Endothelial cell of umbilical vein (primary cell): ENCODE data around the gene ORM2. TPM values are rescaled to one million over a fixed set of nuclear protein-coding genes. Genes with fewer than 3 reads are reported as not detected.

Source experiments
- BruUV-seq: library from RNA; stranded (reverse); fragments of 400-500 nt; replicated peaks from 2 replicates; lab custom pipeline; 2021; lab: Mats Ljungman, UMichigan
- CTCF ChIA-PET: fragments of 300-600, 350-600 bp; sonication (Branson Sonifier 250); formaldehyde crosslinking; loops from one replicate; lab custom pipeline; 2021; ENCODE audit warnings: antibody characterized with exemption, inconsistent platforms; lab: Charles Lee
- POLR2A ChIA-PET: fragments of 300-600, 350-600 bp; sonication (Branson Sonifier 250); formaldehyde crosslinking; loops from one replicate; lab custom pipeline; 2021; ENCODE audit warnings: antibody characterized with exemption, inconsistent platforms; lab: Charles Lee
- DNase-seq: peaks from one replicate; pipeline ENCODE4 v3.0.0-alpha.2; 2011; ENCODE audit warnings: low read depth, low spot score
- FAIRE-seq: peaks from 2 replicates; lab custom pipeline; 2011; peaks lifted over from hg19 to GRCh38; lab: Jason Lieb, UNC
- H2AFZ ChIP-seq: 2 replicates; pipeline ENCODE4 v1.6.0; 2012; ENCODE audit warnings: low read depth, low read length, control low read depth, inconsistent platforms
- H3K27ac ChIP-seq: 2 replicates; pipeline ENCODE4 v1.5.1; 2011; ENCODE audit warnings: low read depth, mild to moderate bottlenecking, control low read depth, low read length, moderate library complexity; ENCODE audit not compliant: insufficient read depth
- H3K27me3 ChIP-seq, 2 experiments: 2 replicates each; pipeline versions ENCODE4 v1.6.0 to v1.6.1; 2011; ENCODE audit warnings: low read length in 2 of 2, mixed read lengths in 1 of 2; ENCODE audit not compliant: control insufficient read depth in 2 of 2, insufficient read depth in 2 of 2
- H3K36me3 ChIP-seq, 2 experiments: 2 replicates in 1 of 2; 3 replicates in 1 of 2; pipeline ENCODE4 v1.5.1; 2011; ENCODE audit warnings: low read length in 2 of 2, mild to moderate bottlenecking in 1 of 2, moderate library complexity in 1 of 2; ENCODE audit not compliant: control insufficient read depth in 2 of 2, insufficient read depth in 2 of 2; ENCODE audit errors: extremely low read depth in 1 of 2
- H3K4me1 ChIP-seq: 3 replicates; pipeline ENCODE4 v1.5.1; 2011; ENCODE audit warnings: mild to moderate bottlenecking, low read length; ENCODE audit not compliant: control insufficient read depth, insufficient read depth; ENCODE audit errors: extremely low read depth
- H3K4me2 ChIP-seq: 2 replicates; pipeline ENCODE4 v1.6.1; 2011; ENCODE audit warnings: low read length, control low read depth, mixed read lengths; ENCODE audit not compliant: insufficient read depth
- H3K4me3 ChIP-seq, 3 experiments: fragments of 200-600 bp in 1 of 3; sonication (generic), shearing (Covaris generic) in 1 of 3; replicated peaks in 1 of 3; 2 replicates each; pipeline ENCODE4 v1.5.1; 2011 to 2016; ENCODE audit warnings: control low read depth in 3 of 3, low read length in 3 of 3, mild to moderate bottlenecking in 2 of 3, inconsistent platforms in 1 of 3, low read depth in 1 of 3, moderate library complexity in 1 of 3; ENCODE audit not compliant: insufficient read depth in 1 of 3
- H3K79me2 ChIP-seq: 2 replicates; pipeline ENCODE4 v1.6.0; 2012; ENCODE audit warnings: low read length, inconsistent platforms; ENCODE audit not compliant: control insufficient read depth, insufficient read depth
- H3K9ac ChIP-seq: replicated peaks from 2 replicates; pipeline ENCODE3; 2011; ENCODE audit warnings: low read length, control low read depth; ENCODE audit not compliant: insufficient read depth; ENCODE audit errors: extremely low read depth
- H3K9me1 ChIP-seq: replicated peaks from 3 replicates; pipeline ENCODE4 v1.6.0; 2011; ENCODE audit warnings: mild to moderate bottlenecking, low read length; ENCODE audit not compliant: control insufficient read depth, insufficient read depth; ENCODE audit errors: extremely low read depth
- H3K9me3 ChIP-seq: replicated peaks from 2 replicates; pipeline ENCODE4 v1.5.1; 2012; ENCODE audit warnings: low read length, inconsistent platforms; ENCODE audit not compliant: control insufficient read depth, insufficient read depth
- H4K20me1 ChIP-seq: replicated peaks from 2 replicates; pipeline ENCODE3; 2011; ENCODE audit warnings: mild to moderate bottlenecking, low read length; ENCODE audit not compliant: control insufficient read depth, insufficient read depth; ENCODE audit errors: extremely low read depth
- EZH2 ChIP-seq: IDR thresholded peaks from 2 replicates; pipeline ENCODE4 v1.6.1; 2012; ENCODE audit warnings: borderline replicate concordance, low read depth, mild to moderate bottlenecking, moderate library complexity, low read length, inconsistent platforms; ENCODE audit not compliant: severe bottlenecking
- FOS ChIP-seq: IDR thresholded peaks from 2 replicates; pipeline ENCODE4 v1.6.1; 2011; ENCODE audit warnings: mild to moderate bottlenecking, low read length, moderate library complexity, borderline replicate concordance; ENCODE audit not compliant: insufficient read depth
- GATA2 ChIP-seq: IDR thresholded peaks from 2 replicates; pipeline ENCODE4 v1.7.0; 2011; ENCODE audit warnings: low read depth, mild to moderate bottlenecking, moderate library complexity, mixed read lengths, low read length; ENCODE audit not compliant: insufficient read length, insufficient read depth
- JUN ChIP-seq: IDR thresholded peaks from 2 replicates; pipeline ENCODE4 v1.6.1; 2011; ENCODE audit warnings: borderline replicate concordance, low read depth; ENCODE audit not compliant: insufficient read length, insufficient read depth
- MAX ChIP-seq: IDR thresholded peaks from 2 replicates; pipeline ENCODE4 v1.6.1; 2011; ENCODE audit not compliant: insufficient read depth, insufficient read length
- MYC ChIP-seq: IDR thresholded peaks from one replicate; pipeline ENCODE4 v1.6.1; 2011; ENCODE audit warnings: mild to moderate bottlenecking, low read depth, low read length
- POLR2A ChIP-seq: IDR thresholded peaks from 2 replicates; pipeline ENCODE4 v1.6.1; 2012; ENCODE audit warnings: low read depth, mild to moderate bottlenecking, control low read depth, low read length
- POLR2AphosphoS5 ChIP-seq: IDR thresholded peaks from 2 replicates; pipeline ENCODE4 v1.6.1; 2012; ENCODE audit warnings: low read depth, mild to moderate bottlenecking, control low read depth, low read length, moderate library complexity; ENCODE audit not compliant: insufficient read depth
- dilution Hi-C: fragments of 300-500 bp; cut with MboI; formaldehyde crosslinking; loops from one replicate; pipeline ENCODE4 v1.15.0; 2019; ENCODE audit warnings: low sequenced_read_pairs; ENCODE audit not compliant: extremely low pct_ligation_motif_present
- intact Hi-C: fragments of 100-400 bp; cut with micrococcal nuclease; formaldehyde crosslinking; loops from one replicate; pipeline ENCODE4 v1.10.0; 2022
- polyA plus RNA-seq, 4 experiments: library from polyadenylated mRNA; depleted of rRNA in 3 of 4; stranded (reverse) in 3 of 4; unstranded in 1 of 4; fragments of >200 nt; gene quantifications; 2 replicates each; pipeline versions ENCODE4 v1.2.1 to v1.2.3, GENCODE V29; 2011 to 2012; ENCODE audit warnings: missing spikeins in 1 of 4
- total RNA-seq: library from RNA; stranded (reverse); gene quantifications from 2 replicates; pipeline ENCODE4 v1.2.3, GENCODE V29; 2021
- TF ChIP-seq, protein P1 (sequence below), 2 donors: IDR thresholded peaks; 1 replicate in 1 of 2; 2 replicates in 1 of 2; pipeline ENCODE4 v1.5.1; 2011; ENCODE audit warnings: low read length in 2 of 2, mild to moderate bottlenecking in 2 of 2, moderate library complexity in 2 of 2, control low read depth in 1 of 2, inconsistent platforms in 1 of 2, low read depth in 1 of 2; ENCODE audit not compliant: insufficient read depth in 1 of 2; ENCODE audit errors: extremely low read depth in 1 of 2

The ORM2 gene
- total and polyA plus RNA-seq, 2 donors (not counting 3 experiments of a cell fraction or from before 2014, with no cell fraction given): not detected

DNA sequence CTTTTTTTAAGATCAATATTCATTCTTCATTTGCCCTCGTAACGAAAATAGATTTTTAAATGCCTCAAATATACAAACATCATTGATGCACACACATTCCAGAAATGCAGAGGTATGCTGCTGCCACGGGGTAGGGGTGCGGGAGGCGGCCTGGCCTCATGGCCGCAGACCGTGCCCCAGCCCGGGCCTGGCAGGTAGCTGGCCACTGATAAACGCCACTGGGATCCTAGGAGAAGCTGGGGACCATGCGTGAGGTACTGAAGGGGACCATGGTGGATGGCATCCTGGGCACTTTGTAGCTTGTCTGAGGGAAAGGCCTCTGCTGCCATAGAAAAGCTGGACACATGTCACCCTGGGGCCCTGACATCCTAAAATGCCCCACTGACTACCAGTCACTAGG, 6.5 kb downstream of the ORM2 start:
- ChIA-PET CTCF (interaction anchor here (1.3 kb wide), 1 partner anchor 69 kb away, joined by 6 read pairs; no protein-coding TSS in a partner anchor), POLR2A (no interaction called here)
- BruUV-seq: TSS peak; percentile 61
- H3K9ac ChIP-seq: no peak overlapping the region
- dilution Hi-C loops: no loop called here
- FAIRE-seq: no peak
- H3K27me3 ChIP-seq: no peaks in the 10 kb centered on the region
- peaks cover 0 to 28% of the 10 kb centered on the region in 2 experiments for H3K36me3 ChIP-seq
- DNase-seq: no peak
- no peak overlapping the region for H3K4me2 ChIP-seq
- H3K4me1 ChIP-seq: no peaks in the 10 kb centered on the region
- H4K20me1 ChIP-seq: no peaks in the 10 kb centered on the region
- no peaks in the 10 kb centered on the region for H3K9me3 ChIP-seq
- H3K4me3 ChIP-seq: no peak overlapping the region
- no peak overlapping the region for H2AFZ ChIP-seq
- no peak overlapping the region for H3K27ac ChIP-seq
- H3K79me2 ChIP-seq: no peaks in the 10 kb centered on the region
- no peak for TF ChIP-seq GATA2
- TF ChIP-seq JUN: no peak
- no peak for TF ChIP-seq POLR2A
- TF ChIP-seq MYC: no peak
- no peak for TF ChIP-seq EZH2
- TF ChIP-seq MAX: no peak
- TF ChIP-seq, protein P1, sequence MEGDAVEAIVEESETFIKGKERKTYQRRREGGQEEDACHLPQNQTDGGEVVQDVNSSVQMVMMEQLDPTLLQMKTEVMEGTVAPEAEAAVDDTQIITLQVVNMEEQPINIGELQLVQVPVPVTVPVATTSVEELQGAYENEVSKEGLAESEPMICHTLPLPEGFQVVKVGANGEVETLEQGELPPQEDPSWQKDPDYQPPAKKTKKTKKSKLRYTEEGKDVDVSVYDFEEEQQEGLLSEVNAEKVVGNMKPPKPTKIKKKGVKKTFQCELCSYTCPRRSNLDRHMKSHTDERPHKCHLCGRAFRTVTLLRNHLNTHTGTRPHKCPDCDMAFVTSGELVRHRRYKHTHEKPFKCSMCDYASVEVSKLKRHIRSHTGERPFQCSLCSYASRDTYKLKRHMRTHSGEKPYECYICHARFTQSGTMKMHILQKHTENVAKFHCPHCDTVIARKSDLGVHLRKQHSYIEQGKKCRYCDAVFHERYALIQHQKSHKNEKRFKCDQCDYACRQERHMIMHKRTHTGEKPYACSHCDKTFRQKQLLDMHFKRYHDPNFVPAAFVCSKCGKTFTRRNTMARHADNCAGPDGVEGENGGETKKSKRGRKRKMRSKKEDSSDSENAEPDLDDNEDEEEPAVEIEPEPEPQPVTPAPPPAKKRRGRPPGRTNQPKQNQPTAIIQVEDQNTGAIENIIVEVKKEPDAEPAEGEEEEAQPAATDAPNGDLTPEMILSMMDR (IDR thresholded peaks at IDR 0.05; ENCODE audit: extremely low read depth in 1 of 2, insufficient read depth in 1 of 2, low read depth in 1 of 2, low read length in 2 of 2): no peak
- TF ChIP-seq POLR2AphosphoS5: no peak
- no peak for TF ChIP-seq FOS
- intact Hi-C loops: loop anchor here (10.0 kb wide), 1 partner anchor 169 kb away; the partner anchor contains the start of gene WHRN
- no peaks in the 10 kb centered on the region for H3K9me1 ChIP-seq
